Hypothalamus (tissue), 51 donors: ENCODE results near the gene ARMC8.

Experiments used
- DNase-seq, 51 donors: peaks; one replicate each; lab custom pipeline; 2025; lab: John Stamatoyannopoulos, UW

The ARMC8 gene

DNA sequence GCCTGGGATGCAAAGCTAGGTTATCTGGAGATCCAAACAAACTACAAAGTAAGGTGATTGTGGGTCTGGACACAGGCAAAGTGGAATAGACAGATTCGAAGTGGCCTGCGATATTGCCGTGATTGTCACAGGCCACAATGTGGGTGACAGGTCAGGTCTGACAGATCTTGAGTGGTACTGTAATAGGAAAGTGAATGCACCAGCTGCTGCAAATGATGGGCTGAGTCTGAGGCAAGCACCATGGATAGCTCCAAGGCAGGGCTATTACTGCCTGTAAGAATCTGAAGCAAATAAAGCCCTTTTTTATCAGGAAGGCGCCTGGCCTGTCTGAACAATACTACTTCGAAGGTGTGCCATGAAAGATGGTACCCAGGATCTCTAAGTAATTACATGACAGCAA lies 10.0 kb downstream of the ARMC8 start:
- DNase-seq = peak in 14 of 51 donors; percentile 1 to 34 (median 13)

GRCh38 chr3:138197524-138197923 lies 10.4 kb downstream of the ARMC8 start:
- DNase-seq = no peak

DNA sequence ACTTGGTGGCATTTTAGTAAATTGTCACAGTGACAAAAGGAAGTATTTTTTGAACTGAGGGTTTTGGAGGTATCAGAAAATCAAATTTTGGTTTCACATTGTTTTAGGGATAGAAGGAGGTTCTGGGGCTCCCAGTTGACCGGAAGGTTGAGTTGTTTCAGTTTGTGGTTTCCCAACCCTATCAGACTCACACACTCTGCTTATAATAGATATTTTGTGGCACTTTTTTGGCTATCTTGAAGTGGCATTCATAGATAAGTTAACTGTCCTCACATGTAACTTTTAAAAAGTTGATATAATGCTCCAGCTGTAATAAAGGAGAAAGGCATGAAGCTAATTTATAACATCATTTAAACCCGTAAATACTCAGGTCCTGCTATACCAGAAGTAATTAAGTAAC lies 12.8 kb downstream of the ARMC8 start:
- no peak for DNase-seq

- no peak for DNase-seq
Observed at GRCh38 chr3:138200424-138200823, 13.3 kb downstream of the ARMC8 start.

DNA sequence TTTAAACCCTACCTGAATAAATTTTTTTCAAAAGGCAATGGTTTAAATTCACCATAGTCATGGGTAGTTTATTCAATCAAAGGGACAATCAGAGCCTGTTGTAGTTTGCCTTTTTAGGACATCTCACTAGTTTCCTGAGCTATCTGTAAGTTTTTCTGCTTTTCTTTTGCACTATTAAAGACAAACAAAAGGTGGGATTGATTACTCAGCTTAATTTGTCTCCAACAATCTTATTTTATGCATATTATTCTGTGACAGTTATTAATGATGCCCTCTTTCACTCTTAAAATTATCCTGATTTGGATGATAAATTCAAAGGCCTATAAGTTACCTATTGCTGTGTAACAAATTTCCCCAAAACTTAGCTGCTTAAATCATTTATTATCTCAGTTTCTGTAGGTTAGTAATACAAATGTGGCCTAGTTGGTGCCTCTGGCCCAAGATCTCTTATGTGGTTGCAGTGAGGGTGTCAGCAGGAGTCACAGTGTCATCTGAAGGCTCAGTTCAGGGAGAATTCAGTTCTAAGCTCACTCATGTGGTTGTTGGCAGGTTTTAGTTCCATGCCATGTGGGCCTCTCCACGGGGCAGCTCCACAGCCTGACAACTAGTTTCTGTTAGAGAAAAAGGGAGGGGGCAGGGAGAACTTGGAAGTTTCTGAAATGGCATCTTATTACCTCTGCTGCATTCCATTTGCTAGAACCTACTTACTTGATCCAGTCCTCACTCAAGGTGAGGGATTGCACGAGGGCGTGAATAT lies 16.0 kb downstream of the ARMC8 start:
- DNase-seq = no peak

DNA sequence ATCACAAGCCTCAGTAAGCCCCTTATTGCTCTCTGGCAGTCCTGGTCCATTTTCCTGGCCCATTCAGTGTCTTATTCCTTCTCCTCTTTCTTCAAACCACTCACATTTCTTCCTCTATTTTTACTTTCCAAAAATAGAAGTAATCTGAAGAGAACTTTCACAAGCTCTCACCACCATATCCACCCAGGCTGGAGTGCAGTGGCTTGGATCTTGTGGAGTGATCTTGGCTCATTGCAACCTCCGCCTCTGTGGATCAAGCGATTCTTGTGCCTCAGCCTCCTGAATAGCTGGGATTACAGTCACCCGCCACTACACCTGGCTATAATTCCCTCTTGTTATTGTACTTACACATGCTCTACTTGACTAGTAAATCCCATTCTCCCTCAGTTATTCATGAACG lies 16.8 kb downstream of the ARMC8 start:
- no peak for DNase-seq

DNA sequence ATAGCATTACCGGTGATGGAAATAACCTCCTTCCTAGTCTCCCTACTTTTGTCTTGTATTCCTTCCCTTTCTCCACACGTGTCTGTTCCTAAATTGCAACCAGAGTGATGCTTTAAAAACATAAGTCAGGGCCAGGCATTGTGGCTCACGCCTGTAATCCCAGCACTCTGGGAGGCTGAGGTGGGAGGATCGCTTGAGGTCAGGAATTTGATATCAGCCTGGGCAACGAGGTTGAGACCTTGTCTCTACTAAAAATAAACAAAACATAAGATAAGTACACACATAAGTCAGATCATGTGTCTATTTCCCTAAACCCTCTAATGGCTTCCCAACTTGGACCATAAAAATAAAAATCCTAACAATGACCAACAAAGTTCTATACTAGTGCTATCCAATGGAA lies 18.4 kb downstream of the ARMC8 start:
- no peak for DNase-seq

- DNase-seq = no peak
Observed at GRCh38 chr3:138206196-138206595, 19.1 kb downstream of the ARMC8 start.

- no peak for DNase-seq
Observed at GRCh38 chr3:138210528-138210927, 23.4 kb downstream of the ARMC8 start.

DNA sequence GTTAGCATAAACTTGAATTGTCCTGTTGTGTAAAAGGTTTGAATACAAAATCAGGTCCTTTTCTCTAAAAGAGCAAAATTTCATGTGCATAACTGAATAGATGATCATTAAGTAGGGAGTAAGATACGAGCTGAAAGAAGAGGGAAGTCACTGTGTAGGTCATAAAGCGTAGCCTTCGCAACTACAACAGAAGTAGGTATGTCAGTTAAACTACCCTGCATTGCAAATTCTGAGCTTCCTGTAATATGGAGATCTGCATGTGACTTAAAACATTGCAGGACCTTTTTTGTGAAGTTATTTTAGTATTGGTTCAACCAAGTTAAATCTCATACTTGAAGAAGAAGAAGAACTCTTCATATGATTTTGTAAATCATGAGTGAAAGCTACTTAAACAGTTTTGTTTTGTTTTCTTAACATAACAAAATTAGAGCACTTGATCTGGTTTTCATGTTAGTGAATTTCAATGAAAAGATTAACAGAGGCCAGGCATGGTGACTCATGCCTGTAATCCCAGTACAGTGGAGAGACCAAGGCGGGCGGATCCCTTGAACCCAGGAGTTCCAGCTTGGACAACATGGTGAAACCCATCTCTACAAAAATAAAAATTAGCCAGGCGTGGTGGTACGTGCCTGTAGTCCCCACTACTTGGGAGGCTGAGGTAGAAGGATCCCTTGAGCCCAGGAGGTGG lies 26.4 kb downstream of the ARMC8 start:
- DNase-seq = no peak

DNA sequence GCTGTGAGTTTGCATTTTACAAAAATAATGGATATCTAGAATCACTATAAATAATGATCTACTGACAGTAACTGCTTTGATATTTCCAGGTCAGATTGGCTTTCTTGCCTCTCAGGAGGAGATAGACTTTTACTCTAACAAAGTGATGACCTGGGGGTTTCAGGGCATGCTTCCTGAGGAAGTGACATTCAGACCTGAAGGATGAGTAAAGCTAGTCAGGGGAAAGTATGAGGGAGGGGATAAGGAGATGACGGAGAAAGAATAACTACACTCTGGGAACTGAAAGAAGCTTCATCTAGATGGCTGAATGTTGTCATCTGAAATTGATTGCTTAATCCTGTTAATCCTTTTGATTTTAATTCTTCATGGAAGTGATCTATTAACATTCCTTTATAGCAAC lies 32.2 kb downstream of the ARMC8 start:
- DNase-seq = no peak

DNA sequence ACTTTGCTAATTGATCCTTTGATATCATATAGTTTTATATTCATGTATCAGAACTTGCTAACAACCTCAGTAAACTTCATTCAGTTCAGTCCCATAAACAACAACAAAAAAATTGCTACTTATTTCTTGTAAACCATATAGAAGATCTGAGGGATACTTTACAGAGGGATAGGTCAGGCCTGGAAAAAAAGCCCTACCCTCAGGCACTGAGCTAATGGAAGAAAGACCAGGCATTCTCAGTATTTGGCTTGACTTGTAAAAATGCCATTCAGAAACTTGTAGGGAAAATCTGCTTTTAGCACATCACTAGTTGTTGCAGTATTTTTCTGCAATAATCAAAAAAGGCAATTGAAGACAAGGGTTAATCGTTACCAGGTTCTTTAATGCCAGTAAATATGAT lies 33.1 kb downstream of the ARMC8 start:
- no peak for DNase-seq

DNA sequence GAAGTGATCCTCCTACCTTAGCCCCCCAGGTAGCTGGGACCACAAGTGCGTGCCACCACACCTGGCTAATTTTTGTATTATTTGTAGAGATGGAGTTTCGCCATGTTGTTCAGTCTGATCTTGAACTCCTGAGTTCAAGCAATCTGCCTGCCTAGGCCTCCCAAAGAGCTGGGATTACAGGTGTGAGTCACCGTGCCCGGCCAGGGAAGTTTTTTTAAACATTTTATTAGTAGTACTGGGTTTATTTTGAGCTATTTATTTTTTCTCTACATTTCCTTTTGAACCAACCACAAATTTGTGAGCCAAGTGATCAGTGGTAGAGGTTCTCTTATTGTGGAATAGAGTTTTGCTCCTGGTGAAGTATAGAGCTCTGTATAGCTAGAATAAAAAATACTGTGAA lies 33.7 kb downstream of the ARMC8 start:
- DNase-seq = no peak

DNA sequence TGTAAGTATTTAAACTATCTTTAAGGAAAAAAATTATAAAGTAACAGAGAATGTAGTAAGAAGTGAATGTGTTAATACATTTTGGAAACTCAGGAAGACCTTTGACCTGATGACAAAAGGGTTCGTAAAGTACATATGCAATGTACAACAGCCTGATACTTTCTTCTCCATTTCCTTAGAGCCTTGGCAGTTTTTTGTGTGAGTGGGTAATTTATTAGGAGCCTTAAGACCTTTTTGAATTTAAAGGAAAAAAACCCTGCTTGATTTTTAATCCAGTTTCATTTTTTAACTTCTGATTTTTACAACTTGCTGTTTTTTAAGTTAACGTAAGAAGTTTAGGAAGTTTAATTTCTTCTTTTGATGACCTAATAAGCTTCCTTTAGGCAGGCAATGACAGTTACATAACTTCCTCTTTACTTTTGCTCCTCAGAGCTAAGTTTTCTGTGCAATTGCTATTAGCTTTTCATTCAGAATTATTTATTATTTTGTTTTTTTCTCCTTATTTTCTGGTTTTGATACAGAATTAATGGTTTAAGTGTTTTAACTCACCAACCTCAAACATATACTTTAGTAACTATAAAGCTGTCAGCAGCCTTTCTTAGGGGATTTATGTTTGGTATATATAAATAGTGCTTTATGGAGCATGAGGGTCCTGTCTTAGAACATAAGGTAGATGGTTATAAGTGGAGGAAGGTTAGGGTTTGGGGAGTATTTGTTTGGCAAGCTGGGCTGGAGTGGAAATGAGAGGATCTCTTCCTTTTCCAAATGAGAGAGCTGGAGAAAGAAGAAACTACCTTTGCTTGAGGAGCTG lies 35.2 kb downstream of the ARMC8 start:
- no peak for DNase-seq

- no peak for DNase-seq
Observed at GRCh38 chr3:138222942-138223287, 35.8 kb downstream of the ARMC8 start.

- DNase-seq = no peak
Observed at GRCh38 chr3:138227650-138228049, 40.5 kb downstream of the ARMC8 start.

- DNase-seq = no peak
Observed at GRCh38 chr3:138230525-138230924, 43.4 kb downstream of the ARMC8 start.

DNA sequence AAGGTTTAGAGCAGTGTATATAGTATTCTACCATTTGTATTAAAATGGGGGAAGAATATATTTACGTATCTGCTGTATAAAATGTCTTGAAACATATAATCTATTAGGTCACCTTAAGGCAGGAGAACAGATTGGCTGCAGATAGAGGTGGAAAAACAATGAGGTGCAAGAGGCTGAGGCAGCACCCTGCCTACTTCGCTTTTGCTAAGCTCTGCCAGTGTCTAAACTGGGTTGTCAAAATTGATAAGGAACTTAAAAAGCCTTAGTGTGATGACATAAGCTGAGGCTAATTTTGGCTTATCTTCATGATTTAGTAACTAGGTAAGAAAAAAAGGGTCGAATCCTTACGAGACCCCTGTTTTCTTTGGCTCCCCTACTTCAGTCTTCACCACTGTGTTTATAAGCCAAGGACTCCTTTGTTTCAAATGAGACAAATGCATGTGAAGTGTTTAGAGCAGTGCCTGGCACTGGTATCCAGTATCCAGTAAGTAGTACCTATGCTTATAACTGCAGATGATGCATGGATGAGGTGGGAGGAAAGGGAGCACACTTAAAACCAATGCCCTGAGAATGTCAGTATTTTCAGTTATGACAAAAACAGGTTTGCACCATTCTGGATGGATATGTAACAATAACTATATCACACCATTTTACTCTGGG lies 45.7 kb downstream of the ARMC8 start:
- no peak for DNase-seq

GRCh38 chr3:138234401-138235179 lies 47.5 kb downstream of the ARMC8 start:
- DNase-seq = no peak

GRCh38 chr3:138238711-138239110 lies 51.6 kb downstream of the ARMC8 start:
- DNase-seq = no peak
